Superior temporal gyrus (tissue), 1 donor: ENCODE data around the gene ZFHX3.

ENCODE experiments used
- DNase-seq: peaks from one replicate; pipeline ENCODE4 v3.0.0-alpha.2; 2016; ENCODE audit errors: extremely low spot score

ZFHX3 gene

GRCh38 chr16:73041676-73042075 lies 6.3 kb downstream of the ZFHX3 start:
- no peak for DNase-seq

- DNase-seq = no peak
Measured at GRCh38 chr16:73040735-73041402, 7.1 kb downstream of the ZFHX3 start.

GRCh38 chr16:73040136-73040535 lies 7.8 kb downstream of the ZFHX3 start:
- no peak for DNase-seq

GRCh38 chr16:73037845-73038570 lies 9.9 kb downstream of the ZFHX3 start:
- DNase-seq = no peak

GRCh38 chr16:73037331-73037745 lies 10.6 kb downstream of the ZFHX3 start:
- no peak for DNase-seq

GRCh38 chr16:73036074-73036826 lies 11.7 kb downstream of the ZFHX3 start:
- no peak for DNase-seq

- DNase-seq = no peak
Measured at GRCh38 chr16:73034374-73034773, 13.6 kb downstream of the ZFHX3 start.

GRCh38 chr16:73033271-73033998 lies 14.5 kb downstream of the ZFHX3 start:
- no peak for DNase-seq

GRCh38 chr16:73032541-73033270 lies 15.2 kb downstream of the ZFHX3 start:
- DNase-seq = no peak

- no peak for DNase-seq
Measured at GRCh38 chr16:73031984-73032383, 15.9 kb downstream of the ZFHX3 start.

- no peak for DNase-seq
Measured at GRCh38 chr16:73031155-73031866, 16.6 kb downstream of the ZFHX3 start.

- DNase-seq = no peak
Measured at GRCh38 chr16:73028721-73029361, 19.1 kb downstream of the ZFHX3 start.

GRCh38 chr16:73028263-73028662 lies 19.7 kb downstream of the ZFHX3 start:
- DNase-seq = no peak

- DNase-seq = no peak
Measured at GRCh38 chr16:73027685-73028111, 20.2 kb downstream of the ZFHX3 start.

GRCh38 chr16:73026754-73027684 lies 20.9 kb downstream of the ZFHX3 start:
- DNase-seq = no peak

- DNase-seq = no peak
Measured at GRCh38 chr16:73025856-73026210, 22.1 kb downstream of the ZFHX3 start.

- no peak for DNase-seq
Measured at GRCh38 chr16:73025151-73025855, 22.6 kb downstream of the ZFHX3 start.

GRCh38 chr16:73024571-73025105 lies 23.3 kb downstream of the ZFHX3 start:
- DNase-seq = no peak
